B cell (primary cell): Measurements from ENCODE around the gene ENOX1. TPM values are rescaled to one million over a fixed set of nuclear protein-coding genes. Genes with fewer than 3 reads are reported as not detected.

Source experiments
- ATAC-seq: fragments of 200-7000 bp; cut with Tn5 transposase; one replicate; pipeline ENCODE4 v1.10.0; 2021; ENCODE audit warnings: low read depth, mild to moderate bottlenecking, moderate number of reproducible peaks, moderate library complexity
- CTCF ChIA-PET: fragments of 350-600 bp; sonication (Branson Sonifier 250); formaldehyde crosslinking; loops from one replicate; lab custom pipeline; 2021; ENCODE audit warnings: antibody characterized with exemption, inconsistent platforms; lab: Charles Lee
- POLR2A ChIA-PET: fragments of 350-600 bp; sonication (Branson Sonifier 250); formaldehyde crosslinking; loops from one replicate; lab custom pipeline; 2021; ENCODE audit warnings: antibody characterized with exemption; lab: Charles Lee
- DNase-seq: peaks from one replicate; pipeline ENCODE4 v3.0.0; 2013
- H2AFZ ChIP-seq: 2 replicates; pipeline ENCODE4 v1.6.1; 2012; ENCODE audit warnings: mild to moderate bottlenecking, low read depth, low read length; ENCODE audit not compliant: insufficient read depth, poor library complexity, severe bottlenecking
- H3K27ac ChIP-seq, 2 donors: 1 replicate in 1 of 2; 2 replicates in 1 of 2; pipeline ENCODE4 v1.5.1; 2012 to 2013; ENCODE audit warnings: low read length in 2 of 2, mild to moderate bottlenecking in 2 of 2, moderate library complexity in 1 of 2
- H3K27me3 ChIP-seq, 4 experiments: fragments of 200-600 bp in 1 of 4; sonication (generic) in 1 of 4; replicated peaks in 1 of 4; 1 replicate in 2 of 4; 2 replicates in 2 of 4; pipeline versions ENCODE4 v1.6.1 to v1.7.0; 2013 to 2016; ENCODE audit warnings: low read length in 3 of 4, mild to moderate bottlenecking in 2 of 4, mixed read lengths in 1 of 4, moderate library complexity in 1 of 4; ENCODE audit not compliant: insufficient read depth in 4 of 4, control insufficient read depth in 3 of 4; ENCODE audit errors: control extremely low read depth in 1 of 4
- H3K36me3 ChIP-seq, 2 experiments: replicated peaks in 1 of 2; 1 replicate in 1 of 2; 2 replicates in 1 of 2; pipeline versions ENCODE4 v1.6.1 to v1.7.1; 2013; ENCODE audit warnings: low read length in 1 of 2; ENCODE audit not compliant: insufficient read depth in 2 of 2, control insufficient read depth in 1 of 2; ENCODE audit errors: control extremely low read depth in 1 of 2, extremely low read depth in 1 of 2
- H3K4me1 ChIP-seq, 2 donors: fragments of 200-600 bp in 1 of 2; sonication (generic) in 1 of 2; 1 replicate in 1 of 2; 2 replicates in 1 of 2; pipeline versions ENCODE4 v1.5.1 to v1.6.1; 2013 to 2017; ENCODE audit warnings: low read length in 2 of 2; ENCODE audit not compliant: control insufficient read depth in 2 of 2, insufficient read depth in 2 of 2
- H3K4me2 ChIP-seq: replicated peaks from 2 replicates; pipeline ENCODE3; 2012; ENCODE audit warnings: mild to moderate bottlenecking, low read depth, low read length; ENCODE audit not compliant: poor library complexity, severe bottlenecking
- H3K4me3 ChIP-seq, 5 experiments: fragments of 200-600 bp in 1 of 5; sonication (generic) in 1 of 5; 1 replicate in 3 of 5; 2 replicates in 2 of 5; pipeline versions ENCODE4 v1.5.1 to v1.7.0; 2011 to 2016; ENCODE audit warnings: low read length in 4 of 5, mild to moderate bottlenecking in 4 of 5, low read depth in 2 of 5, control low read depth in 1 of 5, moderate library complexity in 1 of 5; ENCODE audit not compliant: insufficient read depth in 1 of 5; ENCODE audit errors: control extremely low read depth in 1 of 5, extremely low read depth in 1 of 5
- H3K79me2 ChIP-seq: fragments of 200-600 bp; sonication (generic); one replicate; pipeline ENCODE4 v1.6.0; 2016; ENCODE audit warnings: low read length; ENCODE audit not compliant: control insufficient read depth, insufficient read depth
- H3K9ac ChIP-seq: fragments of 200-600 bp; sonication (generic); 2 replicates; pipeline ENCODE4 v1.6.1; 2017; ENCODE audit warnings: mild to moderate bottlenecking, low read length, moderate library complexity
- H3K9me3 ChIP-seq, 3 donors: one replicate each; pipeline versions ENCODE4 v1.6.1 to v1.7.1; 2013; ENCODE audit warnings: low read length in 2 of 3; ENCODE audit not compliant: control insufficient read depth in 2 of 3, insufficient read depth in 1 of 3; ENCODE audit errors: control extremely low read depth in 1 of 3
- H4K20me1 ChIP-seq: 2 replicates; pipeline ENCODE4 v1.6.0; 2012; ENCODE audit warnings: mild to moderate bottlenecking, low read length; ENCODE audit not compliant: insufficient read depth, control insufficient read depth, poor library complexity, severe bottlenecking
- H3K27ac Mint-ChIP-seq: one replicate; pipeline ENCODE4 v1.8.0; 2021; ENCODE audit warnings: mixed read lengths
- H3K27me3 Mint-ChIP-seq: one replicate; pipeline ENCODE4 v1.8.0; 2021; ENCODE audit warnings: mixed read lengths
- H3K4me1 Mint-ChIP-seq: one replicate; pipeline ENCODE4 v1.8.0; 2021; ENCODE audit warnings: mixed read lengths
- H3K4me3 Mint-ChIP-seq: one replicate; pipeline ENCODE4 v1.8.0; 2021; ENCODE audit warnings: mixed read lengths
- H3K9me3 Mint-ChIP-seq: one replicate; pipeline ENCODE4 v1.8.0; 2022; ENCODE audit warnings: mixed read lengths; ENCODE audit not compliant: insufficient read depth
- CTCF ChIP-seq: fragments of 200-600 bp; IDR thresholded peaks from one replicate; pipeline ENCODE4 v1.8.0; 2022; ENCODE audit warnings: antibody characterized with exemption, mild to moderate bottlenecking
- EZH2 ChIP-seq: IDR thresholded peaks from 2 replicates; pipeline ENCODE4 v1.6.1; 2012; ENCODE audit warnings: borderline replicate concordance, low read depth, mild to moderate bottlenecking, moderate library complexity, low read length; ENCODE audit not compliant: insufficient read depth, poor library complexity, severe bottlenecking
- WGBS: methylation state at CpG from one replicate; pipeline ENCODE4 v1.1.5; 2013; ENCODE audit warnings: missing lambda C conversion rate; ENCODE audit not compliant: insufficient coverage; 5-methylcytosine and 5-hydroxymethylcytosine counted together
- intact Hi-C: fragments of 100-400 bp; cut with micrococcal nuclease; formaldehyde crosslinking; loops from one replicate; pipeline ENCODE4 v1.10.0; 2022
- polyA plus RNA-seq: library from polyadenylated mRNA; depleted of rRNA; stranded (reverse); fragments of >200 nt; gene quantifications from 2 replicates; pipeline ENCODE4 v1.2.3, GENCODE V29; 2012
- total RNA-seq, 2 donors: library from RNA; stranded (reverse); fragments of 120-200 nt in 1 of 2; gene quantifications; 1 replicate in 1 of 2; 2 replicates in 1 of 2; pipeline versions ENCODE4 v1.2.3 to v1.2.4, GENCODE V29; 2013 to 2022

The ENOX1 gene
- total and polyA plus RNA-seq, 2 donors (not counting 1 experiment from before 2014, with no cell fraction given) = not detected

DNA sequence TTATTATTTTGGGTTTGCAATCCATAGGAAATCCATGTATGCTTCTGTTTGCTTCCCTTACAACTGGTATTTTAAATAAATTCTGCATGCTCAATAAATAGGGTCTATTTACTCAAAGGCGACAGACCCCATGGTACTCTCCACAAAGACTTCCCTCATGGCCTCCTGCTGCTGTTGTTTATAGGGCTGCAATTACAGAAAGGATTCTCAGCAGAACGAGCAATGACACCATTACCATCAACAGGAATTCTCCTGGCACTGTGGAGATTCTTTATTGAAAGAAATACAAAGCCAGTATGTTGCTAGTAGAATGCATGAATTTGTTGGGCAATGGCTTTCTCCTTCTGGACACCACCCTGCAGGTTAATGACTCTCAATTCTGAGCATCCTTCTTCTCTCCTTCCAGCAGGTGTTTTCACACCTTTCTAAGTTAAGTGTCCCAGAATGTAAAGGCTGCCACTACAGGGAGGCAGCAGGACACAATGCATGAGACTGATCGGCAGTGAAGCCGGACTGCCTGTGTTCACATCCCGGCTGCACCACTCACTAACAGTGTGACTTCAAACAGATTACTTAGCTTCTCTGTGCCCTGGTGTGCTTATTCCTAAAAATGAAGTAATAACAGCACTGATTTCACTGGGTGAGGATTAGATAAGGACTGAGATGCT is 403.1 kb downstream of the ENOX1 start:
- DNase-seq = no peak
- no peak overlapping the region for H3K27ac Mint-ChIP-seq
- H3K4me1 Mint-ChIP-seq = no peaks in the 10 kb centered on the region
- no peak for ATAC-seq
- Histone ChIP-seq H3K4me1 (no peaks in the 10 kb centered on the region), H3K9ac (no peak overlapping the region), H3K4me3 (no peak overlapping the region), H2AFZ (no peak overlapping the region), H3K4me2 (no peak overlapping the region), H4K20me1 (no peaks in the 10 kb centered on the region), H3K36me3 (no peaks in the 10 kb centered on the region), H3K9me3 (no peaks in the 10 kb centered on the region), H3K27me3 (peaks cover 0 to 3% (median 0%) of the 10 kb centered on the region in 4 experiments), H3K27ac (no peak overlapping the region), H3K79me2 (no peaks in the 10 kb centered on the region)
- H3K4me3 Mint-ChIP-seq = no peak overlapping the region
- H3K27me3 Mint-ChIP-seq = peaks cover 6% of the 10 kb centered on the region
- 95% methylated on average over 3 of the region's 5 CpGs for WGBS
- intact Hi-C loops = no loop called here
- no peak for TF ChIP-seq CTCF
- no peak for TF ChIP-seq EZH2
- POLR2A ChIA-PET = no interaction called here
- CTCF ChIA-PET = no interaction called here
- H3K9me3 Mint-ChIP-seq = peaks cover 7% of the 10 kb centered on the region

DNA sequence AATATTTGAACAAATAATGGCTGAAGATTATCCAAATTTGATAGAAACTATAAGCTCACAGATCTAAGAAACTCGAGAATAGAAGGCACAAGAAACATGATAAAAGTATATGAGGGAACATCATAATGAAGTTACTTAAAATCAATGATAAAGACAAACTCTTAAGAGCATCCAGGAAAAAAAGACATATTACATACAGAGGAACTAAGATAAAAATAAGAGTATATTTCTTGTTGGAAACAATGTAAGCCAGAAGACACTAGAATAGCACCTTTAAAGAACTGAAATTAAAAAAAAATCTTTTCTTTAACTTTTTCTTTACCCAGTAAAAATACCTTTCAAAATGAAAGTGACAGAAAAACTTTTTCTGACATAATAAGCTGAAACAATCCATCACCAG is 407.0 kb downstream of the ENOX1 start:
- intact Hi-C loops = no loop called here
- no peaks in the 10 kb centered on the region for H4K20me1 ChIP-seq
- no peak overlapping the region for H3K4me3 Mint-ChIP-seq
- H3K27me3 ChIP-seq = peaks cover 0 to 3% (median 0%) of the 10 kb centered on the region in 4 experiments
- H3K9ac ChIP-seq = no peak overlapping the region
- no CpG with 5 or more reads among the region's 1 CpG for WGBS
- no peak overlapping the region for H3K4me2 ChIP-seq
- POLR2A ChIA-PET = no interaction called here
- H3K79me2 ChIP-seq = no peaks in the 10 kb centered on the region
- DNase-seq (no peak), ATAC-seq (no peak)
- TF ChIP-seq EZH2 (no peak), CTCF (no peak)
- no peaks in the 10 kb centered on the region for H3K4me1 Mint-ChIP-seq
- peaks cover 10% of the 10 kb centered on the region for H3K27me3 Mint-ChIP-seq
- H2AFZ ChIP-seq = no peak overlapping the region
- no peaks in the 10 kb centered on the region for H3K36me3 ChIP-seq
- CTCF ChIA-PET = no interaction called here
- no peaks in the 10 kb centered on the region for H3K9me3 ChIP-seq
- no peak overlapping the region for H3K27ac ChIP-seq
- H3K4me1 ChIP-seq = no peaks in the 10 kb centered on the region
- H3K9me3 Mint-ChIP-seq = peaks cover 7% of the 10 kb centered on the region
- H3K27ac Mint-ChIP-seq = no peak overlapping the region
- no peak overlapping the region for H3K4me3 ChIP-seq
